C4-2B (cell line): ENCODE data around the gene MPDU1.

ENCODE experiments used
- ZFX ChIP-seq: fragments of 450-650 bp; IDR thresholded peaks from 2 replicates; pipeline ENCODE4 v1.6.1; 2017
- TF ChIP-seq, protein P1 (sequence below): fragments of 450-650 bp; conservative IDR thresholded peaks from 2 replicates; pipeline ENCODE4 v1.5.1; 2017; ENCODE audit warnings: mild to moderate bottlenecking

- TF ChIP-seq, protein P1, sequence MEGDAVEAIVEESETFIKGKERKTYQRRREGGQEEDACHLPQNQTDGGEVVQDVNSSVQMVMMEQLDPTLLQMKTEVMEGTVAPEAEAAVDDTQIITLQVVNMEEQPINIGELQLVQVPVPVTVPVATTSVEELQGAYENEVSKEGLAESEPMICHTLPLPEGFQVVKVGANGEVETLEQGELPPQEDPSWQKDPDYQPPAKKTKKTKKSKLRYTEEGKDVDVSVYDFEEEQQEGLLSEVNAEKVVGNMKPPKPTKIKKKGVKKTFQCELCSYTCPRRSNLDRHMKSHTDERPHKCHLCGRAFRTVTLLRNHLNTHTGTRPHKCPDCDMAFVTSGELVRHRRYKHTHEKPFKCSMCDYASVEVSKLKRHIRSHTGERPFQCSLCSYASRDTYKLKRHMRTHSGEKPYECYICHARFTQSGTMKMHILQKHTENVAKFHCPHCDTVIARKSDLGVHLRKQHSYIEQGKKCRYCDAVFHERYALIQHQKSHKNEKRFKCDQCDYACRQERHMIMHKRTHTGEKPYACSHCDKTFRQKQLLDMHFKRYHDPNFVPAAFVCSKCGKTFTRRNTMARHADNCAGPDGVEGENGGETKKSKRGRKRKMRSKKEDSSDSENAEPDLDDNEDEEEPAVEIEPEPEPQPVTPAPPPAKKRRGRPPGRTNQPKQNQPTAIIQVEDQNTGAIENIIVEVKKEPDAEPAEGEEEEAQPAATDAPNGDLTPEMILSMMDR: no peak
- TF ChIP-seq ZFX: no peak
These were observed 24.1 kb upstream of the MPDU1 start for GRCh38 chr17:7559320-7560171.
